SK-N-SH (cell line): Measurements from ENCODE around the gene DLL4. TPM values are rescaled to one million over a fixed set of nuclear protein-coding genes. Genes with fewer than 3 reads are reported as not detected.

Experiments
- CTCF ChIA-PET: fragments of 300-600, 350-600 bp; formaldehyde crosslinking; extraction: SDS; loops from one replicate; lab custom pipeline; 2021; lab: Yijun Ruan, JAX
- POLR2A ChIA-PET: fragments of 350-600 bp; sonication (Branson Sonifier 250); formaldehyde crosslinking; extraction: SDS; loops from one replicate; lab custom pipeline; 2020; ENCODE audit warnings: antibody characterized with exemption, inconsistent platforms; lab: Yijun Ruan, JAX
- DNase-seq: peaks from one replicate; pipeline ENCODE4 v3.0.0; 2012
- H2AFZ ChIP-seq: fragments of 200-600 bp; sonication (generic); 2 replicates; pipeline ENCODE4 v1.8.1; 2016; ENCODE audit warnings: antibody characterized with exemption, mild to moderate bottlenecking, low read depth
- H3F3A ChIP-seq: fragments of 200-600 bp; sonication (generic); replicated peaks from 2 replicates; pipeline ENCODE3; 2016; ENCODE audit warnings: antibody characterized with exemption, mild to moderate bottlenecking; ENCODE audit not compliant: insufficient read depth
- H3K27ac ChIP-seq, 2 experiments: fragments of 200-500 bp in 1 of 2; fragments of 200-600 bp in 1 of 2; sonication (Bioruptor generic) in 1 of 2; sonication (generic), shearing (Covaris generic) in 1 of 2; 2 replicates each; pipeline versions ENCODE4 v1.5.1 to v1.6.1; 2014 to 2016; ENCODE audit warnings: low read depth in 2 of 2, inconsistent platforms in 1 of 2, low read length in 1 of 2, mild to moderate bottlenecking in 1 of 2, mixed read lengths in 1 of 2
- H3K27me3 ChIP-seq: fragments of 200-600 bp; sonication (generic), shearing (Covaris generic); 2 replicates; pipeline ENCODE4 v1.6.1; 2016; ENCODE audit warnings: mixed run types; ENCODE audit not compliant: insufficient read depth
- H3K36me3 ChIP-seq, 2 experiments: fragments of 200-500 bp in 1 of 2; fragments of 200-600 bp in 1 of 2; sonication (Bioruptor generic) in 1 of 2; sonication (generic) in 1 of 2; replicated peaks in 1 of 2; 2 replicates each; pipeline versions ENCODE3 to v1.5.1; 2014 to 2016; ENCODE audit warnings: low read length in 1 of 2, mild to moderate bottlenecking in 1 of 2; ENCODE audit not compliant: insufficient read depth in 2 of 2, control insufficient read depth in 1 of 2
- H3K4me1 ChIP-seq, 2 experiments: fragments of 200-500 bp in 1 of 2; fragments of 200-600 bp in 1 of 2; sonication (Bioruptor generic) in 1 of 2; sonication (generic), shearing (Covaris generic) in 1 of 2; 2 replicates each; pipeline versions ENCODE4 v1.5.1 to v1.6.1; 2014 to 2016; ENCODE audit warnings: low read depth in 1 of 2, low read length in 1 of 2, mixed run types in 1 of 2; ENCODE audit not compliant: insufficient read depth in 2 of 2, control insufficient read depth in 1 of 2
- H3K4me2 ChIP-seq: fragments of 200-600 bp; sonication (generic), shearing (Covaris generic); 2 replicates; pipeline ENCODE4 v1.6.1; 2017; ENCODE audit warnings: mixed run types
- H3K4me3 ChIP-seq, 2 experiments: fragments of 200-500 bp in 1 of 2; fragments of 200-600 bp in 1 of 2; sonication (Bioruptor generic) in 1 of 2; sonication (generic), shearing (Covaris generic) in 1 of 2; 2 replicates each; pipeline versions ENCODE4 v1.5.1 to v1.8.1; 2014 to 2016; ENCODE audit warnings: low read depth in 2 of 2, inconsistent platforms in 1 of 2, low read length in 1 of 2, mild to moderate bottlenecking in 1 of 2, mixed read lengths in 1 of 2, moderate library complexity in 1 of 2
- H3K79me2 ChIP-seq: fragments of 200-600 bp; sonication (generic); 2 replicates; pipeline ENCODE4 v1.8.1; 2017; ENCODE audit warnings: mild to moderate bottlenecking; ENCODE audit not compliant: insufficient read depth
- H3K9ac ChIP-seq: fragments of 200-600 bp; sonication (generic); 2 replicates; pipeline ENCODE4 v1.6.1; 2017; ENCODE audit warnings: mixed run types
- H3K9me2 ChIP-seq: fragments of 200-600 bp; sonication (generic); 2 replicates; pipeline ENCODE4 v1.6.1; 2017; ENCODE audit warnings: mixed run types
- H3K9me3 ChIP-seq: fragments of 200-600 bp; sonication (generic); 2 replicates; pipeline ENCODE4 v1.6.1; 2017; ENCODE audit warnings: mixed run types, mild to moderate bottlenecking, moderate library complexity
- H4K20me1 ChIP-seq: fragments of 200-600 bp; sonication (generic); 2 replicates; pipeline ENCODE4 v1.6.1; 2017; ENCODE audit warnings: mild to moderate bottlenecking, mixed run types; ENCODE audit not compliant: insufficient read depth
- FOXJ3 ChIP-seq: sonication (generic); formaldehyde crosslinking; IDR thresholded peaks from 2 replicates; pipeline ENCODE4 v1.5.1; 2020; ENCODE audit warnings: mild to moderate bottlenecking, missing genetic modification reagents
- FOXM1 ChIP-seq: IDR thresholded peaks from 2 replicates; pipeline ENCODE4 v1.4.0; 2012; ENCODE audit warnings: low read depth, mild to moderate bottlenecking
- NFIC ChIP-seq: IDR thresholded peaks from 2 replicates; pipeline ENCODE4 v1.4.0; 2012; ENCODE audit warnings: borderline replicate concordance
- NRF1 ChIP-seq: IDR thresholded peaks from 2 replicates; pipeline ENCODE4 v1.6.1; 2012; ENCODE audit warnings: low read depth, mild to moderate bottlenecking, low read length
- PBX3 ChIP-seq: IDR thresholded peaks from 2 replicates; pipeline ENCODE4; 2012
- WGBS: methylation state at CpG from one replicate; pipeline ENCODE4 v1.1.6; 2017; ENCODE audit warnings: low lambda C conversion rate; 5-methylcytosine and 5-hydroxymethylcytosine counted together
- polyA plus RNA-seq, 3 experiments: library from polyadenylated mRNA; depleted of rRNA; stranded (reverse); fragments of >200 nt; gene quantifications; 2 replicates each; pipeline ENCODE4 v1.2.3, GENCODE V29; 2012
- TF ChIP-seq, protein P1 (sequence below): IDR thresholded peaks from 2 replicates; pipeline ENCODE4 v1.6.1; 2012; ENCODE audit warnings: mild to moderate bottlenecking, low read depth, low read length, moderate library complexity

DLL4 gene
- polyA plus RNA-seq, 1 of the 3 experiments (the other 2 are of a cell fraction), result 0.03 TPM

- Histone ChIP-seq H3K9me3 (no peaks in the 10 kb centered on the region), H3K9ac (no peak overlapping the region), H3K27ac (no peak overlapping the region), H4K20me1 (no peaks in the 10 kb centered on the region), H3K4me1 (peaks cover 14 to 31% of the 10 kb centered on the region in 2 experiments; a peak in 2 of 4 replicates), H3K4me2 (no peak overlapping the region), H3F3A (no peaks in the 10 kb centered on the region), H3K27me3 (peaks cover 28% of the 10 kb centered on the region), H3K36me3 (no peaks in the 10 kb centered on the region), H3K79me2 (no peaks in the 10 kb centered on the region), H3K4me3 (no peak overlapping the region), H2AFZ (no peak overlapping the region), H3K9me2 (no peaks in the 10 kb centered on the region)
- TF ChIP-seq NRF1, result no peak
- TF ChIP-seq FOXJ3 (CRISPR knock-in tag), result no peak
- TF ChIP-seq, protein P1, sequence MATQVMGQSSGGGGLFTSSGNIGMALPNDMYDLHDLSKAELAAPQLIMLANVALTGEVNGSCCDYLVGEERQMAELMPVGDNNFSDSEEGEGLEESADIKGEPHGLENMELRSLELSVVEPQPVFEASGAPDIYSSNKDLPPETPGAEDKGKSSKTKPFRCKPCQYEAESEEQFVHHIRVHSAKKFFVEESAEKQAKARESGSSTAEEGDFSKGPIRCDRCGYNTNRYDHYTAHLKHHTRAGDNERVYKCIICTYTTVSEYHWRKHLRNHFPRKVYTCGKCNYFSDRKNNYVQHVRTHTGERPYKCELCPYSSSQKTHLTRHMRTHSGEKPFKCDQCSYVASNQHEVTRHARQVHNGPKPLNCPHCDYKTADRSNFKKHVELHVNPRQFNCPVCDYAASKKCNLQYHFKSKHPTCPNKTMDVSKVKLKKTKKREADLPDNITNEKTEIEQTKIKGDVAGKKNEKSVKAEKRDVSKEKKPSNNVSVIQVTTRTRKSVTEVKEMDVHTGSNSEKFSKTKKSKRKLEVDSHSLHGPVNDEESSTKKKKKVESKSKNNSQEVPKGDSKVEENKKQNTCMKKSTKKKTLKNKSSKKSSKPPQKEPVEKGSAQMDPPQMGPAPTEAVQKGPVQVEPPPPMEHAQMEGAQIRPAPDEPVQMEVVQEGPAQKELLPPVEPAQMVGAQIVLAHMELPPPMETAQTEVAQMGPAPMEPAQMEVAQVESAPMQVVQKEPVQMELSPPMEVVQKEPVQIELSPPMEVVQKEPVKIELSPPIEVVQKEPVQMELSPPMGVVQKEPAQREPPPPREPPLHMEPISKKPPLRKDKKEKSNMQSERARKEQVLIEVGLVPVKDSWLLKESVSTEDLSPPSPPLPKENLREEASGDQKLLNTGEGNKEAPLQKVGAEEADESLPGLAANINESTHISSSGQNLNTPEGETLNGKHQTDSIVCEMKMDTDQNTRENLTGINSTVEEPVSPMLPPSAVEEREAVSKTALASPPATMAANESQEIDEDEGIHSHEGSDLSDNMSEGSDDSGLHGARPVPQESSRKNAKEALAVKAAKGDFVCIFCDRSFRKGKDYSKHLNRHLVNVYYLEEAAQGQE, result no peak
- no peak for DNase-seq
- POLR2A ChIA-PET, result interaction anchor here (0.7 kb wide), 1 partner anchor 727 kb away, joined by 3 read pairs; the partner anchor contains the start of gene MGA
- 70% methylated on average over 3 of the region's 3 CpGs for WGBS
- CTCF ChIA-PET, result interaction anchor here (1.0 to 33.6 kb wide), 2 partner anchors 32 to 76 kb away, joined by 3 to 675 read pairs; partner anchors contain the start of gene VPS18
Measured at GRCh38 chr15:40933517-40933902, 4.4 kb downstream of the DLL4 start.

GRCh38 chr15:40934457-40934856 is 5.3 kb downstream of the DLL4 start:
- TF ChIP-seq NFIC (no peak), PBX3 (no peak), FOXM1 (no peak)
- Histone ChIP-seq H3K4me1 (peaks cover 9 to 22% of the 10 kb centered on the region in 2 experiments; a peak in 1 of 4 replicates), H2AFZ (no peak overlapping the region), H3K9ac (no peak overlapping the region), H3K36me3 (no peaks in the 10 kb centered on the region), H3K4me2 (no peak overlapping the region), H3F3A (no peaks in the 10 kb centered on the region), H3K27ac (no peak overlapping the region), H3K9me2 (no peaks in the 10 kb centered on the region), H4K20me1 (no peaks in the 10 kb centered on the region), H3K27me3 (peaks cover 20% of the 10 kb centered on the region; the same call in 1 of the 2 replicates), H3K79me2 (no peaks in the 10 kb centered on the region), H3K9me3 (no peaks in the 10 kb centered on the region), H3K4me3 (no peak overlapping the region)
- WGBS, result 83% methylated on average over 6 of the region's 6 CpGs
- ChIA-PET CTCF (interaction anchor here (1.0 to 33.6 kb wide), 4 partner anchors 33 to 88 kb away, joined by 3 to 675 read pairs (median 4); partner anchors contain the start of gene VPS18), POLR2A (no interaction called here)
- no peak for DNase-seq
